ENCODE data around the gene EEPD1.

The EEPD1 gene

GRCh38 chr7:36202398-36202797 is 49.3 kb downstream of the EEPD1 start:
- H3K4me1 ChIP-seq (ENCODE audit: control insufficient read depth in 1 of 2, insufficient read depth in 2 of 2, low read length in 2 of 2) = peaks cover 19 to 23% of the 10 kb centered on the region in 2 donors
- H3K4me3 ChIP-seq (ENCODE audit: low read depth in 1 of 2, low read length in 2 of 2) = no peak overlapping the region
- H3K9me3 ChIP-seq (ENCODE audit: control insufficient read depth in 1 of 2, low read length in 2 of 2) = no peaks in the 10 kb centered on the region
- H3K36me3 ChIP-seq (ENCODE audit: control insufficient read depth in 1 of 2, insufficient read depth in 2 of 2, low read length in 2 of 2) = no peaks in the 10 kb centered on the region
- no peak overlapping the region for H3K9ac ChIP-seq (ENCODE audit: low read depth in 1 of 2, low read length in 2 of 2)
- no peak overlapping the region for H3K27ac ChIP-seq (ENCODE audit: low read depth, low read length)
- H3K27me3 ChIP-seq (ENCODE audit: control insufficient read depth in 1 of 2, insufficient read depth in 2 of 2, low read length in 2 of 2) = no peaks in the 10 kb centered on the region

- H3K27me3 ChIP-seq (ENCODE audit: control insufficient read depth in 1 of 2, insufficient read depth in 2 of 2, low read length in 2 of 2) = no peaks in the 10 kb centered on the region
- H3K36me3 ChIP-seq (ENCODE audit: control insufficient read depth in 1 of 2, insufficient read depth in 2 of 2, low read length in 2 of 2) = no peaks in the 10 kb centered on the region
- H3K4me3 ChIP-seq (ENCODE audit: low read depth in 1 of 2, low read length in 2 of 2) = no peak overlapping the region
- H3K27ac ChIP-seq (ENCODE audit: low read depth, low read length) = no peak overlapping the region
- peaks cover 28 to 32% of the 10 kb centered on the region in 2 donors for H3K4me1 ChIP-seq (ENCODE audit: control insufficient read depth in 1 of 2, insufficient read depth in 2 of 2, low read length in 2 of 2)
- no peaks in the 10 kb centered on the region for H3K9me3 ChIP-seq (ENCODE audit: control insufficient read depth in 1 of 2, low read length in 2 of 2)
- no peak overlapping the region for H3K9ac ChIP-seq (ENCODE audit: low read depth in 1 of 2, low read length in 2 of 2)
These were observed 50.2 kb downstream of the EEPD1 start for GRCh38 chr7:36203071-36203790.

GRCh38 chr7:36204044-36204663 is 51.1 kb downstream of the EEPD1 start:
- Histone ChIP-seq H3K27me3 (ENCODE audit: control insufficient read depth in 1 of 2, insufficient read depth in 2 of 2, low read length in 2 of 2) (no peaks in the 10 kb centered on the region), H3K9me3 (ENCODE audit: control insufficient read depth in 1 of 2, low read length in 2 of 2) (no peaks in the 10 kb centered on the region), H3K4me3 (ENCODE audit: low read depth in 1 of 2, low read length in 2 of 2) (no peak overlapping the region), H3K4me1 (ENCODE audit: control insufficient read depth in 1 of 2, insufficient read depth in 2 of 2, low read length in 2 of 2) (peaks cover 33 to 37% of the 10 kb centered on the region in 2 donors), H3K27ac (ENCODE audit: low read depth, low read length) (no peak overlapping the region), H3K9ac (ENCODE audit: low read depth in 1 of 2, low read length in 2 of 2) (no peak overlapping the region), H3K36me3 (ENCODE audit: control insufficient read depth in 1 of 2, insufficient read depth in 2 of 2, low read length in 2 of 2) (no peaks in the 10 kb centered on the region)

GRCh38 chr7:36204929-36205635 is 52.0 kb downstream of the EEPD1 start:
- no peak overlapping the region for H3K4me3 ChIP-seq (ENCODE audit: low read depth in 1 of 2, low read length in 2 of 2)
- H3K27me3 ChIP-seq (ENCODE audit: control insufficient read depth in 1 of 2, insufficient read depth in 2 of 2, low read length in 2 of 2) = no peaks in the 10 kb centered on the region
- H3K36me3 ChIP-seq (ENCODE audit: control insufficient read depth in 1 of 2, insufficient read depth in 2 of 2, low read length in 2 of 2) = no peaks in the 10 kb centered on the region
- H3K27ac ChIP-seq (ENCODE audit: low read depth, low read length) = no peak overlapping the region
- H3K9me3 ChIP-seq (ENCODE audit: control insufficient read depth in 1 of 2, low read length in 2 of 2) = no peaks in the 10 kb centered on the region
- H3K9ac ChIP-seq (ENCODE audit: low read depth in 1 of 2, low read length in 2 of 2) = no peak overlapping the region
- H3K4me1 ChIP-seq (ENCODE audit: control insufficient read depth in 1 of 2, insufficient read depth in 2 of 2, low read length in 2 of 2) = peaks cover 37 to 39% of the 10 kb centered on the region in 2 donors

GRCh38 chr7:36205803-36206202 is 52.7 kb downstream of the EEPD1 start:
- H3K36me3 ChIP-seq (ENCODE audit: control insufficient read depth in 1 of 2, insufficient read depth in 2 of 2, low read length in 2 of 2) = no peaks in the 10 kb centered on the region
- H3K4me1 ChIP-seq (ENCODE audit: control insufficient read depth in 1 of 2, insufficient read depth in 2 of 2, low read length in 2 of 2) = peaks cover 37 to 39% of the 10 kb centered on the region in 2 donors
- H3K27me3 ChIP-seq (ENCODE audit: control insufficient read depth in 1 of 2, insufficient read depth in 2 of 2, low read length in 2 of 2) = no peaks in the 10 kb centered on the region
- H3K4me3 ChIP-seq (ENCODE audit: low read depth in 1 of 2, low read length in 2 of 2) = no peak overlapping the region
- H3K27ac ChIP-seq (ENCODE audit: low read depth, low read length) = no peak overlapping the region
- H3K9me3 ChIP-seq (ENCODE audit: control insufficient read depth in 1 of 2, low read length in 2 of 2) = no peaks in the 10 kb centered on the region
- no peak overlapping the region for H3K9ac ChIP-seq (ENCODE audit: low read depth in 1 of 2, low read length in 2 of 2)

- H3K4me1 ChIP-seq (ENCODE audit: control insufficient read depth in 1 of 2, insufficient read depth in 2 of 2, low read length in 2 of 2) = peaks cover 33% of the 10 kb centered on the region in 2 donors
- H3K36me3 ChIP-seq (ENCODE audit: control insufficient read depth in 1 of 2, insufficient read depth in 2 of 2, low read length in 2 of 2) = no peaks in the 10 kb centered on the region
- H3K4me3 ChIP-seq (ENCODE audit: low read depth in 1 of 2, low read length in 2 of 2) = no peak overlapping the region
- H3K9ac ChIP-seq (ENCODE audit: low read depth in 1 of 2, low read length in 2 of 2) = no peak overlapping the region
- no peaks in the 10 kb centered on the region for H3K27me3 ChIP-seq (ENCODE audit: control insufficient read depth in 1 of 2, insufficient read depth in 2 of 2, low read length in 2 of 2)
- no peak overlapping the region for H3K27ac ChIP-seq (ENCODE audit: low read depth, low read length)
- H3K9me3 ChIP-seq (ENCODE audit: control insufficient read depth in 1 of 2, low read length in 2 of 2) = no peaks in the 10 kb centered on the region
These were observed 54.6 kb downstream of the EEPD1 start for GRCh38 chr7:36207451-36208291.

- Histone ChIP-seq H3K36me3 (ENCODE audit: control insufficient read depth in 1 of 2, insufficient read depth in 2 of 2, low read length in 2 of 2) (no peaks in the 10 kb centered on the region), H3K27ac (ENCODE audit: low read depth, low read length) (no peak overlapping the region), H3K27me3 (ENCODE audit: control insufficient read depth in 1 of 2, insufficient read depth in 2 of 2, low read length in 2 of 2) (no peaks in the 10 kb centered on the region), H3K9me3 (ENCODE audit: control insufficient read depth in 1 of 2, low read length in 2 of 2) (no peaks in the 10 kb centered on the region), H3K4me1 (ENCODE audit: control insufficient read depth in 1 of 2, insufficient read depth in 2 of 2, low read length in 2 of 2) (peaks cover 25 to 28% of the 10 kb centered on the region in 2 donors), H3K9ac (ENCODE audit: low read depth in 1 of 2, low read length in 2 of 2) (no peak overlapping the region), H3K4me3 (ENCODE audit: low read depth in 1 of 2, low read length in 2 of 2) (no peak overlapping the region)
These were observed 55.4 kb downstream of the EEPD1 start for GRCh38 chr7:36208426-36208825.

GRCh38 chr7:36208997-36209813 is 56.2 kb downstream of the EEPD1 start:
- H3K4me1 ChIP-seq (ENCODE audit: control insufficient read depth in 1 of 2, insufficient read depth in 2 of 2, low read length in 2 of 2) = peaks cover 25% of the 10 kb centered on the region in 2 donors
- no peak overlapping the region for H3K4me3 ChIP-seq (ENCODE audit: low read depth in 1 of 2, low read length in 2 of 2)
- no peak overlapping the region for H3K27ac ChIP-seq (ENCODE audit: low read depth, low read length)

GRCh38 chr7:36209814-36210183 is 56.7 kb downstream of the EEPD1 start:
- no peaks in the 10 kb centered on the region for H3K27me3 ChIP-seq (ENCODE audit: control insufficient read depth in 1 of 2, insufficient read depth in 2 of 2, low read length in 2 of 2)
- no peak overlapping the region for H3K4me3 ChIP-seq (ENCODE audit: low read depth in 1 of 2, low read length in 2 of 2)
- peaks cover 24 to 25% of the 10 kb centered on the region in 2 donors for H3K4me1 ChIP-seq (ENCODE audit: control insufficient read depth in 1 of 2, insufficient read depth in 2 of 2, low read length in 2 of 2)
- no peak overlapping the region for H3K9ac ChIP-seq (ENCODE audit: low read depth in 1 of 2, low read length in 2 of 2)
- no peaks in the 10 kb centered on the region for H3K36me3 ChIP-seq (ENCODE audit: control insufficient read depth in 1 of 2, insufficient read depth in 2 of 2, low read length in 2 of 2)
- no peaks in the 10 kb centered on the region for H3K9me3 ChIP-seq (ENCODE audit: control insufficient read depth in 1 of 2, low read length in 2 of 2)
- H3K27ac ChIP-seq (ENCODE audit: low read depth, low read length) = no peak overlapping the region

More at GRCh38 chr7:36208997-36209813, 56.2 kb downstream of the EEPD1 start:
- no peaks in the 10 kb centered on the region for H3K9me3 ChIP-seq (ENCODE audit: control insufficient read depth in 1 of 2, low read length in 2 of 2)
- no peaks in the 10 kb centered on the region for H3K27me3 ChIP-seq (ENCODE audit: control insufficient read depth in 1 of 2, insufficient read depth in 2 of 2, low read length in 2 of 2)
- H3K9ac ChIP-seq (ENCODE audit: low read depth in 1 of 2, low read length in 2 of 2) = no peak overlapping the region
- H3K36me3 ChIP-seq (ENCODE audit: control insufficient read depth in 1 of 2, insufficient read depth in 2 of 2, low read length in 2 of 2) = no peaks in the 10 kb centered on the region

Measured in duodenal mucosa (tissue), 2 donors.